H1 (cell line): ENCODE results near the gene OR52N5. TPM values are rescaled to one million over a fixed set of nuclear protein-coding genes. Genes with fewer than 3 reads are reported as not detected.

ENCODE experiments used
- CTCF ChIA-PET: fragments of 300-600 bp; sonication (Branson Sonifier 250); formaldehyde crosslinking; loops from one replicate; lab custom pipeline; 2021; ENCODE audit not compliant: partially characterized antibody; lab: Charles Lee
- POLR2A ChIA-PET: fragments of 300-600 bp; sonication (Branson Sonifier 250); formaldehyde crosslinking; loops from one replicate; lab custom pipeline; 2021; ENCODE audit warnings: inconsistent platforms; ENCODE audit not compliant: partially characterized antibody; lab: Charles Lee
- DNase-seq, 2 experiments: peaks; one replicate each; pipeline versions ENCODE4 v3.0.0 to v3.0.0-alpha.2; 2010 to 2022; ENCODE audit warnings: low spot score in 2 of 2, low read depth in 1 of 2, mixed read lengths in 1 of 2
- FAIRE-seq: peaks from 2 replicates; lab custom pipeline; 2011; peaks lifted over from hg19 to GRCh38; lab: Jason Lieb, UNC
- H2AFZ ChIP-seq: 2 replicates; pipeline ENCODE4 v1.8.1; 2012; ENCODE audit warnings: low read length, inconsistent platforms
- H2AK5ac ChIP-seq: 2 replicates; pipeline ENCODE4 v1.6.1; 2013; ENCODE audit warnings: low read depth, low read length
- H2BK120ac ChIP-seq: replicated peaks from 2 replicates; pipeline ENCODE3; 2013; ENCODE audit warnings: low read depth, low read length, inconsistent platforms
- H2BK12ac ChIP-seq: 2 replicates; pipeline ENCODE4 v1.6.1; 2013; ENCODE audit warnings: low read depth, low read length
- H2BK15ac ChIP-seq: 2 replicates; pipeline ENCODE4 v1.6.1; 2013; ENCODE audit warnings: low read length
- H2BK20ac ChIP-seq: 2 replicates; pipeline ENCODE4 v1.6.1; 2013; ENCODE audit warnings: low read length
- H2BK5ac ChIP-seq: 2 replicates; pipeline ENCODE4 v1.6.1; 2013; ENCODE audit warnings: low read depth, low read length
- H3K14ac ChIP-seq: 2 replicates; pipeline ENCODE4 v1.6.1; 2013; ENCODE audit warnings: inconsistent platforms; ENCODE audit not compliant: insufficient read length
- H3K18ac ChIP-seq: 2 replicates; pipeline ENCODE4 v1.6.1; 2013; ENCODE audit warnings: low read length; ENCODE audit errors: extremely low read depth
- H3K23ac ChIP-seq: 2 replicates; pipeline ENCODE4 v1.6.1; 2013; ENCODE audit warnings: inconsistent platforms; ENCODE audit not compliant: insufficient read length
- H3K23me2 ChIP-seq: 2 replicates; pipeline ENCODE4 v1.6.1; 2013; ENCODE audit warnings: low read depth, low read length
- H3K27ac ChIP-seq: 2 replicates; pipeline ENCODE4 v1.6.1; 2011; ENCODE audit warnings: low read depth, low read length, inconsistent platforms
- H3K27me3 ChIP-seq, 4 experiments: replicated peaks in 1 of 4; 1 replicate in 1 of 4; 2 replicates in 3 of 4; pipeline versions ENCODE4 v1.6.1 to v1.8.1; 2011 to 2013; ENCODE audit warnings: low read length in 3 of 4, mild to moderate bottlenecking in 3 of 4, inconsistent platforms in 2 of 4, mixed read lengths in 2 of 4, moderate library complexity in 1 of 4; ENCODE audit not compliant: control insufficient read depth in 3 of 4, insufficient read depth in 3 of 4; ENCODE audit errors: extremely low read depth in 1 of 4
- H3K36me3 ChIP-seq, 4 experiments: 2 replicates each; pipeline versions ENCODE4 v1.6.1 to v1.8.1; 2011 to 2013; ENCODE audit warnings: mild to moderate bottlenecking in 4 of 4, low read length in 3 of 4, moderate library complexity in 2 of 4, control low read depth in 1 of 4, inconsistent platforms in 1 of 4; ENCODE audit not compliant: insufficient read depth in 4 of 4, control insufficient read depth in 2 of 4
- H3K4ac ChIP-seq: replicated peaks from 2 replicates; pipeline ENCODE3; 2013; ENCODE audit warnings: low read length, low read depth, mixed read lengths, inconsistent platforms; ENCODE audit not compliant: insufficient read length
- H3K4me1 ChIP-seq, 4 experiments: replicated peaks in 1 of 4; 1 replicate in 1 of 4; 2 replicates in 3 of 4; pipeline versions ENCODE4 v1.6.1 to v1.8.1; 2011 to 2013; ENCODE audit warnings: low read length in 3 of 4, inconsistent platforms in 2 of 4, mixed read lengths in 1 of 4; ENCODE audit not compliant: insufficient read depth in 4 of 4, control insufficient read depth in 3 of 4
- H3K4me2 ChIP-seq, 2 experiments: 2 replicates each; pipeline versions ENCODE4 v1.6.1 to v1.8.1; 2011 to 2013; ENCODE audit warnings: low read depth in 2 of 2, low read length in 2 of 2, control low read depth in 1 of 2, inconsistent platforms in 1 of 2, mild to moderate bottlenecking in 1 of 2; ENCODE audit not compliant: insufficient read depth in 1 of 2
- H3K4me3 ChIP-seq, 4 experiments: fragments of 200-600, 300-600 bp in 1 of 4; sonication (generic), shearing (Covaris generic), sonication (Bioruptor Twin) in 1 of 4; 2 replicates each; pipeline versions ENCODE4 v1.5.1 to v1.8.1; 2011 to 2016; ENCODE audit warnings: low read length in 4 of 4, low read depth in 3 of 4, control low read depth in 2 of 4, inconsistent platforms in 2 of 4, mild to moderate bottlenecking in 2 of 4, mixed read lengths in 1 of 4, moderate library complexity in 1 of 4; ENCODE audit not compliant: insufficient read depth in 2 of 4; ENCODE audit errors: extremely low read depth in 1 of 4
- H3K56ac ChIP-seq: replicated peaks from 2 replicates; pipeline ENCODE3; 2013; ENCODE audit warnings: low read depth, mild to moderate bottlenecking, mixed read lengths, low read length, inconsistent platforms; ENCODE audit not compliant: insufficient read length
- H3K79me1 ChIP-seq: 2 replicates; pipeline ENCODE4 v1.6.1; 2013; ENCODE audit warnings: low read depth, low read length, control low read depth
- H3K79me2 ChIP-seq, 2 experiments: 2 replicates each; pipeline versions ENCODE4 v1.6.1 to v1.8.1; 2012 to 2013; ENCODE audit warnings: low read length in 2 of 2, mild to moderate bottlenecking in 2 of 2, inconsistent platforms in 1 of 2; ENCODE audit not compliant: insufficient read depth in 2 of 2, control insufficient read depth in 1 of 2
- H3K9ac ChIP-seq, 4 experiments: replicated peaks in 1 of 4; 1 replicate in 1 of 4; 2 replicates in 3 of 4; pipeline versions ENCODE4 v1.6.1 to v1.8.1; 2011 to 2013; ENCODE audit warnings: low read depth in 3 of 4, low read length in 3 of 4, control low read depth in 2 of 4, mild to moderate bottlenecking in 2 of 4, moderate library complexity in 2 of 4, inconsistent platforms in 1 of 4; ENCODE audit errors: extremely low read depth in 1 of 4
- H3K9me3 ChIP-seq, 2 experiments: 2 replicates each; pipeline versions ENCODE4 v1.6.1 to v1.8.1; 2012 to 2013; ENCODE audit warnings: mild to moderate bottlenecking in 2 of 2, moderate library complexity in 2 of 2, control low read depth in 1 of 2, inconsistent platforms in 1 of 2, low read depth in 1 of 2, low read length in 1 of 2, mixed read lengths in 1 of 2; ENCODE audit not compliant: insufficient read depth in 2 of 2
- H4K20me1 ChIP-seq, 2 experiments: replicated peaks in 1 of 2; 2 replicates each; pipeline versions ENCODE3 to v1.8.1; 2011 to 2013; ENCODE audit warnings: inconsistent platforms in 2 of 2, low read length in 2 of 2, mild to moderate bottlenecking in 1 of 2; ENCODE audit not compliant: insufficient read depth in 2 of 2, control insufficient read depth in 1 of 2
- H4K5ac ChIP-seq: 2 replicates; pipeline ENCODE4 v1.6.1; 2013; ENCODE audit warnings: low read length, low read depth, mixed read lengths, inconsistent platforms; ENCODE audit not compliant: insufficient read length
- H4K8ac ChIP-seq: 2 replicates; pipeline ENCODE4 v1.8.0; 2013; ENCODE audit warnings: mild to moderate bottlenecking, moderate library complexity, low read length, inconsistent platforms; ENCODE audit not compliant: insufficient read depth; ENCODE audit errors: extremely low read depth
- H4K91ac ChIP-seq: replicated peaks from 2 replicates; pipeline ENCODE3; 2013; ENCODE audit warnings: low read length, mixed read lengths, inconsistent platforms; ENCODE audit not compliant: insufficient read length
- BCL11A ChIP-seq, 2 experiments: IDR thresholded peaks; one replicate each; pipeline ENCODE4 v1.6.1; 2011; ENCODE audit warnings: low read depth in 2 of 2, low read length in 2 of 2, mild to moderate bottlenecking in 2 of 2
- JUND ChIP-seq: IDR thresholded peaks from 2 replicates; pipeline ENCODE4 v1.6.1; 2011; ENCODE audit warnings: mild to moderate bottlenecking, improper control_type of control experiment, low read length
- MAFK ChIP-seq: IDR thresholded peaks from 2 replicates; pipeline ENCODE4 v1.6.1; 2012; ENCODE audit warnings: low read depth, mild to moderate bottlenecking, improper control_type of control experiment, low read length
- MAX ChIP-seq: IDR thresholded peaks from 2 replicates; pipeline ENCODE4 v1.6.1; 2012; ENCODE audit warnings: inconsistent platforms
- POU5F1 ChIP-seq: IDR thresholded peaks from 2 replicates; pipeline ENCODE4 v1.6.1; 2011; ENCODE audit warnings: low read depth, mild to moderate bottlenecking, low read length, moderate library complexity
- RBBP5 ChIP-seq: IDR thresholded peaks from 2 replicates; pipeline ENCODE4 v1.7.1; 2012; ENCODE audit warnings: low read depth, mild to moderate bottlenecking, inconsistent platforms, low read length, moderate library complexity, borderline replicate concordance
- SP2 ChIP-seq: IDR thresholded peaks from 2 replicates; pipeline ENCODE4 v1.6.1; 2012; ENCODE audit warnings: mild to moderate bottlenecking, low read length, inconsistent platforms
- SUZ12 ChIP-seq: fragments of 200-600 bp; sonication (generic); IDR thresholded peaks from 2 replicates; pipeline ENCODE4 v1.6.1; 2012; ENCODE audit warnings: mild to moderate bottlenecking, inconsistent platforms, low read length, moderate library complexity, mixed read lengths
- WGBS, 2 experiments: shearing (Covaris generic) in 1 of 2; methylation state at CpG; one replicate each; pipeline versions ENCODE4 v1.1.6 to v1.1.7; 2013 to 2015; ENCODE audit warnings: low lambda C conversion rate in 2 of 2, mixed read lengths in 2 of 2, inconsistent platforms in 1 of 2, low coverage in 1 of 2, missing lambda C conversion rate in 1 of 2; ENCODE audit not compliant: insufficient replicate concordance in 2 of 2, insufficient coverage in 1 of 2, insufficient read length in 1 of 2; ENCODE audit errors: extremely low coverage in 1 of 2, missing lambda C conversion rate in 1 of 2; 5-methylcytosine and 5-hydroxymethylcytosine counted together
- polyA plus RNA-seq, 7 experiments: library from polyadenylated mRNA; depleted of rRNA in 3 of 7; stranded (reverse) in 5 of 7; unstranded in 2 of 7; fragments of >200 nt in 5 of 7; fragments of 200-250 nt in 2 of 7; gene quantifications; 1 replicate in 5 of 7; 2 replicates in 1 of 7; 4 replicates in 1 of 7; pipeline versions ENCODE4 v1.2.1 to v1.2.3, GENCODE V29; 2011 to 2013; ENCODE audit warnings: missing spikeins in 2 of 7, mixed read lengths in 2 of 7
- total RNA-seq: library from RNA; stranded (reverse); fragmentation: NEBNext Ultra II Directional; extraction: Animal tissue kit (Norgen Biotek cat#: 25700); gene quantifications from 2 replicates; pipeline ENCODE4 v1.2.1, GENCODE V29; 2021

Gene OR52N5
- total and polyA plus RNA-seq, 2 of the 8 experiments (the other 6 are each of a cell fraction or from before 2014, with no cell fraction given): 0.12 TPM; not detected in 1

GRCh38 chr11:5791165-5791564 lies 8.0 kb upstream of the OR52N5 start, which contains the start of gene OR52N1:
OR52N1 (minus strand) TSS chr11:5791265; CDS start chr11:5788816, 2,449 bp downstream.
- Histone ChIP-seq H3K36me3 (no peaks in the 10 kb centered on the region), H4K8ac (no peak within 1 kb of the TSS), H3K14ac (no peak within 1 kb of the TSS), H4K5ac (no peak within 1 kb of the TSS), H2BK120ac (no peak within 1 kb of the TSS), H3K27me3 (no peaks in the 10 kb centered on the region), H3K56ac (no peak within 1 kb of the TSS), H3K79me2 (no peaks in the 10 kb centered on the region), H3K18ac (no peak within 1 kb of the TSS), H3K4me3 (no peak within 1 kb of the TSS), H3K23me2 (no peaks in the 10 kb centered on the region), H3K4me2 (no peak within 1 kb of the TSS), H2BK15ac (no peak within 1 kb of the TSS), H3K9me3 (no peaks in the 10 kb centered on the region), H3K4me1 (no peaks in the 10 kb centered on the region), H3K79me1 (no peaks in the 10 kb centered on the region), H3K4ac (no peak within 1 kb of the TSS), H4K20me1 (no peaks in the 10 kb centered on the region), H3K27ac (no peak within 1 kb of the TSS), H2AFZ (no peak within 1 kb of the TSS), H3K9ac (no peak within 1 kb of the TSS), H2BK5ac (no peak within 1 kb of the TSS), H2AK5ac (no peak within 1 kb of the TSS), H2BK20ac (no peak within 1 kb of the TSS), H3K23ac (no peak within 1 kb of the TSS), H2BK12ac (no peak within 1 kb of the TSS), H4K91ac (no peak within 1 kb of the TSS)
- POLR2A ChIA-PET: no interaction called here
- CTCF ChIA-PET: no interaction called here
- FAIRE-seq (no peak), DNase-seq (no peak)
- no peak for TF ChIP-seq MAFK
- TF ChIP-seq SUZ12: no peak
- TF ChIP-seq MAX: no peak
- no peak for TF ChIP-seq JUND
- no peak for TF ChIP-seq POU5F1
- TF ChIP-seq RBBP5: no peak
- TF ChIP-seq SP2: no peak
- no peak for TF ChIP-seq BCL11A (IDR thresholded peaks at IDR 0.05; ENCODE audit: low read depth in 2 of 2, low read length in 2 of 2)
- WGBS, 2 experiments: 91% methylated on average over 3 of the region's 3 CpGs; no CpG with 5 or more reads in 1 of the 2 experiments
